Prostate gland (tissue), 2 donors: ENCODE measurements around the gene GUCD1.

ENCODE experiments used
- CTCF ChIP-seq, 4 experiments: fragments of 200-600 bp in 2 of 4; fragments of 450-650 bp in 2 of 4; sonication (generic) in 2 of 4; IDR thresholded peaks; 1 replicate in 3 of 4; 2 replicates in 1 of 4; pipeline ENCODE4 v1.5.1; 2016 to 2019; ENCODE audit warnings: antibody characterized with exemption in 4 of 4, mild to moderate bottlenecking in 2 of 4, moderate library complexity in 2 of 4
- POLR2AphosphoS5 ChIP-seq: sonication (generic); formaldehyde crosslinking; IDR thresholded peaks from one replicate; pipeline ENCODE4 v1.6.1; 2017; ENCODE audit warnings: antibody characterized with exemption

- TF ChIP-seq POLR2AphosphoS5 (no peak), CTCF (IDR thresholded peaks at IDR 0.05) (no peak)
Observed at GRCh38 chr22:24589518-24590030, 34.6 kb upstream of the GUCD1 start.
